DMS53 (cell line): ENCODE data around the gene ZSWIM1.
A peak's percentile ranks its signal among the peaks of the same experiment; 100 is the strongest.
"Not testable (repeated sequence)": the region's sequence is repeated elsewhere in the genome, so short reads cannot be mapped to it uniquely, and the experiment has no call there.

Experiments
- DNase-seq: peaks from one replicate; lab custom pipeline; 2025; lab: John Stamatoyannopoulos, UW

Gene ZSWIM1

DNA sequence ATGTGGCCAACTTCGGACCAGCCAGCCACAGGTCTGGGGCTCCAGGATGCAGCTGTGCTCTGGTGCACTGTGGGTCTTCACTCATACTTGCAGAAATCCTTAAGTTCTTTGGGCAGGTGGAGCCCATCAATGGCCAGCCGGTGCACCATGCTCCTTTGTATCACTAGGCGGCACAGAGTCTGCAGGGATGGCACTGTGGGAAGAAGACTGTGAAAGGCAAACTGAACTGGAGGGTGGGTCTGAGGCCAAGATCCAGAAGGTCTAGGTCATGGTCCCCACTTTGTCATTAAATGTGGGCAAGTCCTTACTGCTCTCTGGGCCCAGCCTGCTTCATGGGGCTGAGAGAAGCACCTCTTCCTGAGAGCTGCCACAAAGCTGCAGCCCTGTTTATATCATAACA is 7.7 kb downstream of the ZSWIM1 start:
- no peak for DNase-seq

DNA sequence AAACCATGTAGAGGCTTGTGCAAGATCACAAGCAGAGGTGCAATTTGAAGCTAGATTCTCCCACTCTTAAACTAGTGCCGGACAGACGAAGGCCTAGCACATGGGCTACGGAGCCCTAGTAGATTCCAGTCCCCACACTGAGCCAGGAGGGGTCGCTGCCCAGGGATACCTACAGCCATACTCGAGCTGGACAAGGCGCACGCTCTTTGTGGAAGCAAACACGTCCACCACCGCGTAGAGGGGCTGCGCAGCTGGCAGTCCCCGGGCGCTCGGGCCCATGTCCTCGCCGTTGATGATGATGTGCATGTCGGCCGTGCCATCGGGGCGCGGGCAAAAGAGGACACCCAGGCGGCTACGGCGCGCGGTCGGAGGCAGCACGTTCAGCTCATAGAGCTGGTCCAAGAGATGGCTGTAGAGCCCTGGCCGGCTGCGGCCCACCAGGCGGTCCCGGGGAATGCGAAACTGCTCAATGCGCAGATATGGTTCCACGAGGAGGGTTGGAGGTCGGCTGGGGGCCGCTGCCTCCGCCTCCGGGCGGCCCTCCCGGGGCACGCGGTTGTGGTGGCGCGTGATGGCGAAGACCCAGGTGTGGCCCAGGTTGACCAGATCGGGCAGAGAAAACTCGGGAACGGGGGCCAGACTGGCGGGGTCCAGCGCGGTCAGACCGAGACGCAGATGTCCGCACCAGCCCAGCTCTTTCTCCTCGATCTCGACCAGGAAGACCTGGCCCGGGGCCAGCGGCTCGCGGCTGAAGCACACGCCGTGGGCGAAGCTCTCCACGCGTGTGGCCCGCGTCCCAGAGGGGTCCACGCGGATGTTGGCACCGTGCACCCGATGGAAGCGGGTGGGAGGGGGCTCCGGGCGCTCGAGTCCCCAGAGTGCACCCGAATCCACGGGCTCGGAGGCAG is 9.3 kb downstream of the ZSWIM1 start:
- peak; percentile 93 for DNase-seq

DNA sequence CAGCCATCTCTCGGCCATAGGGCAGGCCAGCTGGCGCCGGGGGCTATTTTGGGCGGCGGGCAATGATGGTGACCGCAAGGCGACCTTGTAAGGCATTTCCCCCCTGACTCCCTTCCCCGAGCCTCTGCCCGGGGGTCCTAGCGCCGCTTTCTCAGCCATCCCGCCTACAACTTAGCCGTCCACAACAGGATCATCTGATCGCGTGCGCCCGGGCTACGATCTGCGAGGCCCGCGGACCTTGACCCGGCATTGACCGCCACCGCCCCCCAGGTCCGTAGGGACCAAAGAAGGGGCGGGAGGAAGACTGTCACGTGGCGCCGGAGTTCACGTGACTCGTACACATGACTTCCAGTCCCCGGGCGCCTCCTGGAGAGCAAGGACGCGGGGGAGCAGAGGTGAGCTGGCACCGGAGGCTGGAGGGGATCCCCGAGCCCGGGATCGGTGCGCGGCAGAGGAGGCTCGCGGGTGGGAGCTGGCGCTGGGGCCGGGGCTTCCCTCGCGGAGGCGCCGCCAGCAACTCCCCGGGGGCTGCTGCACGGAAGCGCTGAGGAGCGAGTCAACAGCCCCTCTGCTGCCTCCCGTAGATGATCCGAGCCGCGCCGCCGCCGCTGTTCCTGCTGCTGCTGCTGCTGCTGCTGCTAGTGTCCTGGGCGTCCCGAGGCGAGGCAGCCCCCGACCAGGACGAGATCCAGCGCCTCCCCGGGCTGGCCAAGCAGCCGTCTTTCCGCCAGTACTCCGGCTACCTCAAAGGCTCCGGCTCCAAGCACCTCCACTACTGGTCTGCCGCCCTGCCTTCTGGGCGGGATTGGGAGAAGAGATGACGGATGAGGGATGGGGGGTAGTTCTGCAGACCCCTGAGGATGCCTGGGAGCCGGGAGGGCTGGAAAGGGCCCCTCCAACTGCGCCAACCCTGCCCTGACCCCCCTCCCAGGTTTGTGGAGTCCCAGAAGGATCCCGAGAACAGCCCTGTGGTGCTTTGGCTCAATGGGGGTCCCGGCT is 10.3 kb downstream of the ZSWIM1 start, which contains the start of the genes CTSA and NEURL2:
TSS of gene CTSA (plus strand) at position 351 of the 999 bp plus-strand sequence. CDS start at position 585, 234 bp downstream.
TSS of gene NEURL2 (minus strand) at position 224 of the 999 bp plus-strand sequence. CDS start at position 7, 217 bp downstream.
- DNase-seq, result peak; percentile 97

DNA sequence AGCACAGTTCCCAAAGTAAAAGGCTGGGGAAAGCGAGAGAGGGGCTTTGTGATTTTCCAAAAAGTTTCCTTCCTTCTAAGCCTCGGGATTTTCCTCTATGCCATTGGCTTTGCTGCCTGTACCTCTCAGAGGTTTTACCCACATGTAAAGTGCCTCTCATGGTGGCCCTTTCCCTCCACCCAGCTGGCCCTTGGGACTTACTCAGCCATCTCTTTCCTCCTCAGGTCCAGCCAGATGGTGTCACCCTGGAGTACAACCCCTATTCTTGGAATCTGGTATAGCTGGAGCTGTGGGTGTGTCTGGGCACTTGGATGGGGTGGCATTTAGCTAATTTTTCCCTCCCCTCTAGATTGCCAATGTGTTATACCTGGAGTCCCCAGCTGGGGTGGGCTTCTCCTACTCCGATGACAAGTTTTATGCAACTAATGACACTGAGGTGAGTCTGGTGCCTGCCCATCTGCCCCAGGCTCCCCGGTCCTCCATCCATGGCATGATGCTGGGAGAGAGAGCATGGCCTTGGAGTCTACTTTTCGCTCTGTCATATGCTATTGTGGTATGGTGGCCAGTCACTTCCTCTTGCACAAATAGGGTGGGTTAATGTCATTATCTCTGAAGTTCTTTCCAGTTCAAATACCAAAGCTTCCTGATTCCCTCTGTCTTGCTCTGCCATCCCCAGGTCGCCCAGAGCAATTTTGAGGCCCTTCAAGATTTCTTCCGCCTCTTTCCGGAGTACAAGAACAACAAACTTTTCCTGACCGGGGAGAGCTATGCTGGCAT is 11.2 kb downstream of the ZSWIM1 start:
- peak; percentile 50 for DNase-seq

DNA sequence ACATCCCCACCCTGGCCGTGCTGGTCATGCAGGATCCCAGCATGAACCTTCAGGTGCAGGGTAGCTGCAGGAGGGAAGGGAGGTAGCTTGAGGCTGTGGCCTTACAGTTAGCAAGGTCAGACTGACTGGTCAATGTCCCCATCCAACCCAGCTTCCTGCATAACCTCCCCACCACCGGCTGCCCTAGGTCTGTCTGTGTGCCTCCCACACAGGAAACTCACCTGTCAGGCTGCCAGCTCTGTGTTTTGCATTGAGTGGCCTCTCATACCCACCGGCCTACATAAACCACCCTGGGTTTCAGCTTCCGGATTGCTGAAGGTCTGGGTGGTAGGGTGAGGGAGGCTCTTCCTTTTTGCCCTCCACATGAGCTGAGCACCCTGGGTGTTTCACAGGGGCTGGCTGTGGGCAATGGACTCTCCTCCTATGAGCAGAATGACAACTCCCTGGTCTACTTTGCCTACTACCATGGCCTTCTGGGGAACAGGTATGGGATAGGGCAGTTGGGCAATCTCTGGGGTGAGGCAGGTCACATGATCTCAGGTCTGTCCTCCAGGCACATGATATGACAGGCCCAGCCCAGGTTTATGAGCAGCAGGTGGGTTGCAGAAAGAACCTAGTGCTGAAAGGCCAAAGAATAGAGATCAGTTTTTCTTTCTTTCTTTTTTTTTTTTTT is 11.9 kb downstream of the ZSWIM1 start:
- no peak for DNase-seq

DNA sequence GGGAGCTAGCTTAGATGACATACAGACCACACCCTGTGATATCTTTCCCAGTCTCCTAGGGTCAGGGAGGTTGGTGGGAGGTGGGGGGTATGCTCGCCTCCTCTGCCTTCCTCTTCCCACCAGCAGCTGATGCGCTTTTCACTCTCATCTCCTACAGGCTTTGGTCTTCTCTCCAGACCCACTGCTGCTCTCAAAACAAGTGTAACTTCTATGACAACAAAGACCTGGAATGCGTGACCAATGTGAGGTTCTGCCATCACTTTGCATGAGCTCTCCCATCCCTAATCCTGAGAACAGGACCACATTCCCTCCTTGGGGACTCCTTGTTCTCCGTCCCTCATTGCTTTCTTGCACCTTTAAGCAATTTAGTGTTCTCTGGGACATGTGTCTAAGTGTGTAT is 12.8 kb downstream of the ZSWIM1 start:
- no peak for DNase-seq

DNA sequence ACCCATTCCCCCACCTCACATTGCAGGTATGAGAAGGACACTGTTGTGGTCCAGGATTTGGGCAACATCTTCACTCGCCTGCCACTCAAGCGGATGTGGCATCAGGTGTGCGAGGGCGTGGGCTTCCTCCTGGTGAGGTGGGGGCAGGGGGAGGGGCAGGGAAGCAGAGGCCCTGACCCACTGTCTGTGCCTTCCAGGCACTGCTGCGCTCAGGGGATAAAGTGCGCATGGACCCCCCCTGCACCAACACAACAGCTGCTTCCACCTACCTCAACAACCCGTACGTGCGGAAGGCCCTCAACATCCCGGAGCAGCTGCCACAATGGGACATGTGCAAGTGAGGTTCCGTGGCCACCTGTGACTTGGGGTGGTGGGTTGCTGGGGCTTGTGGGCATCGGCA is 13.8 kb downstream of the ZSWIM1 start:
- no peak for DNase-seq

DNA sequence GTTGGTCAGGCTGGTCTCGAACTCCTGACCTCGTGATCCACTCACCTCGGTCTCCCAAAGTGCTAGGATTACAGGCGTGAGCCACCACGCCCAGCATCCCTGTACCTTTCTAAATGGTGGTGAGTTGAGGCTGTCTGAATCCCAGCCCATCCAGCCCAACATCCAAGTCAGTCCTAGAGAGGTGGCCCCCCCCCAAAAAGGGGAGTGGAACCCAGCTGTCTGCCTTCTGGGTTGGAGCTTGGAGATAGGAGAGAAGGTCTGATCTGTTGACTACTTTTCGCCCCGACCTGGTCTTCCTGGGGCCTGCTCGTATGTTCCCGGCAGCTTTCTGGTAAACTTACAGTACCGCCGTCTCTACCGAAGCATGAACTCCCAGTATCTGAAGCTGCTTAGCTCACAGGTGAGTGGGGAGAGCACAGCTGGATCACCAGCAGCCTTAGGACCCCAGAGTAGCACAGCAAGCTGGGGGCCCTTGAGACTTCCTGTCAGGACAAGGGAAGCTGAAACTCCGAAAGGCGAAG is 15.7 kb downstream of the ZSWIM1 start:
- DNase-seq, result no peak

DNA sequence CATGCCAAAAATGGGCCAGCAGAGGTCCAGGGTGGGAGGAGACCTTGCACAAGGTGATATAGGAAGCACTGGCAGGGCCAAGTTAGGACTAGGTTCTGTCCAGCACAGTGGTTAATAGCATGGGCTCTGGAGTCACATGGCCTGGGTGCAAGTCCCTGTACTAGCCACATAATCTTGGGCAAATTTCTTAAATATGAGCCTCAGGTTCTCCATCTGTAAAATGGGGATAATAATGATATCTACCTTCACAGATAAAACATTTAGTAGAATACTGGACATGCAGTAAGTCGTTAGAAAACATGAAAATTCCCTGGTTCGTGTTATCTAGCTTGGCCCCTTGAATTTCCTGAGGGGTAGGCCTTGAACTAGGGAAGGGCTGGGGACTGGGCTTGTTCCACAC is 16.3 kb downstream of the ZSWIM1 start:
- no peak for DNase-seq

DNA sequence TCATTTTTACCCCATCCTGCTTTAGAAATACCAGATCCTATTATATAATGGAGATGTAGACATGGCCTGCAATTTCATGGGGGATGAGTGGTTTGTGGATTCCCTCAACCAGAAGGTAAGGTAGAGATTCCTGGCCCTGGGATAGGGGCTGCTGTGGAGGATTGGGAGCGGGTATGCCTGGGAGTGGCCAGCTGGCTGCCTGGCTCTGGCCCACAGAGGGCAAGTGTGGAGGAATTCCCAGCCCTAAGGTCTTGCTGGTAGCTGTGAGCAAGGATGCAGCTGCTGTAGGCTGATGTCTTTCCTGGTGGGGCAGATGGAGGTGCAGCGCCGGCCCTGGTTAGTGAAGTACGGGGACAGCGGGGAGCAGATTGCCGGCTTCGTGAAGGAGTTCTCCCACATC is 16.7 kb downstream of the ZSWIM1 start:
- no peak for DNase-seq

DNA sequence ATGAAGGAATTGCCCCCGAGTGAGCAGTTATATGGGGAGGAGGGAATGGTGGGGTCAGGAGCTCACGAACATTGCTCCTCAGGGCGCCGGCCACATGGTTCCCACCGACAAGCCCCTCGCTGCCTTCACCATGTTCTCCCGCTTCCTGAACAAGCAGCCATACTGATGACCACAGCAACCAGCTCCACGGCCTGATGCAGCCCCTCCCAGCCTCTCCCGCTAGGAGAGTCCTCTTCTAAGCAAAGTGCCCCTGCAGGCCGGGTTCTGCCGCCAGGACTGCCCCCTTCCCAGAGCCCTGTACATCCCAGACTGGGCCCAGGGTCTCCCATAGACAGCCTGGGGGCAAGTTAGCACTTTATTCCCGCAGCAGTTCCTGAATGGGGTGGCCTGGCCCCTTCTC is 17.3 kb downstream of the ZSWIM1 start:
- no peak for DNase-seq

DNA sequence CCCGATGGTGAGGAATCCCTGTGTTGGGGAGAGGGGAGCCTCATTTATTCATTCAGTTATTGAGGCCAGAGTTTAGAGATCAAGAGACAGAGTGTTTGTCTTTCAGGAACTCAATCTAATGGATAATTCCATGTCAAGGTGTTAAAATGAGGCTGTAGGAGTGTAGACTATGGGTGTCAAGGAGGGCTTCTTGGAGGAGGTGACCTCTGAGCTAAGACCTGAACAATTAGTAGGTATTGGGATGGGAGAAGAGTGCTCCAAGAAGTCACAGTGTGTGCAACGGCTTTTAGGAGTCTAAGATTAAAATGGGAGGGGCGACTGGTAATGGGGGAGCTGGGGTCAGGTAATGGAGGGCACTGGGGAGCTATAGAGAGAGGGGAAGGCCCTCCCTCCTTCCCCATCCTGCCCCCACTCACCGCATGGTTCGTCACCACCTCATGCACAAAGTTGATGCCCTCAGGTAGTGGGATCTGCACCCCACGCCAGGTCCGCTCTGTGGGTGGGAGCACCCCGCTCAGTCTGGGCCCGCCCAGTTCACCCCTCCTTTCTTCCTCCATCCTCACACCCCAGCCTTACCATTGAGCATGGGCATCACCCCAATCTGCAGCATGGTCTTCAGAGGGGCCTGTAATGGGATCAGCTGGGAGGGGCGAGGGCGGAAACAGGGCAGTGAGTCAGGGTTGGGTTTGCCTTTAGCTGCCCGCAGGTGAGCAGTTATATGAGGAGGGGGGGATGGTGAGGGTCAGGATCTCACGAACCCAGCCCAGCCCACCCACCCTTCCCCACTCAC is 18.2 kb downstream of the ZSWIM1 start:
- no peak for DNase-seq

DNA sequence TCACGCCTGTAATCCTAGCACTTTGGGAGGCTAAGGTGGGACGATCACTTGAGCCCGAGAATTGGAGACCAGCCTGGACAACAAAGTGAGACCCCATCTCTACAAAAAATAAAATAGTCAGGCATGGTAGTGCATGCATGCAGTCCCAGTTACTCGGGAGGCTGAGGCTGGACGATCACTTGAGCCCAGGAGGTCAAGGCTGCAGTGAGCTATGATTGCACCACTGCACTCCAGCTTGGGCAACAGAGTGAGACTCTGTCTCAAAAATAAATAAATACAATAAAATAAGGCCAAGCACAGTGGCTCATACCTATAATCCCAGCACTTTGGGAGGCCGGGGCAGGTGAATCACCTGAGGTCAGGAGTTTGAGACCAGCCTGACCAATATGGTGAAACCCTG is 20.3 kb downstream of the ZSWIM1 start:
- not testable (repeated sequence) for DNase-seq

DNA sequence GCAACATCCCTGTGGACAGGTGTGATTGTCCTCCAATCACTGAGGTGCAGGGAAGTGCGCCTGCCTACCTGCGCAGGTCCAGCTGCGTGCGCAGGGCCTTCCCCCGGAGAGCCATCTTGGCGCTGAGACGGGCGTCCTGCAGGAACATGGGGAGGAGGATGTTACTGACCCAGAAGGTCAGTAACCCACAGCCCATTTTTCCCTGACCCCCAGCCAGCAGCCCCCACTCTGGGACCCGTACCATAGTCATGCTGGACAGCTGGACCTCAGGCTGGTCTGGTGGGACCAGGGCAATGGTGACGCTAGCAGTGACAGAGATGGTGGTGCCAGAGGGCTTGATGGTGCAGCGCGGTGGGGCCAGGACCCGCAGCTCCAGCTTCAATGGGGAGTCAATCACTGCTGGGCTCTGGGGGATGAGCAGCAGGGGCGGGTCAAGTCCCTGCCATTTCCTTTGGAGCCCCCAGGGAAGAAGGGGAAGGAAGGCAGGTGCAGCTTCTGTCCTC is 21.2 kb downstream of the ZSWIM1 start:
- no peak for DNase-seq

DNA sequence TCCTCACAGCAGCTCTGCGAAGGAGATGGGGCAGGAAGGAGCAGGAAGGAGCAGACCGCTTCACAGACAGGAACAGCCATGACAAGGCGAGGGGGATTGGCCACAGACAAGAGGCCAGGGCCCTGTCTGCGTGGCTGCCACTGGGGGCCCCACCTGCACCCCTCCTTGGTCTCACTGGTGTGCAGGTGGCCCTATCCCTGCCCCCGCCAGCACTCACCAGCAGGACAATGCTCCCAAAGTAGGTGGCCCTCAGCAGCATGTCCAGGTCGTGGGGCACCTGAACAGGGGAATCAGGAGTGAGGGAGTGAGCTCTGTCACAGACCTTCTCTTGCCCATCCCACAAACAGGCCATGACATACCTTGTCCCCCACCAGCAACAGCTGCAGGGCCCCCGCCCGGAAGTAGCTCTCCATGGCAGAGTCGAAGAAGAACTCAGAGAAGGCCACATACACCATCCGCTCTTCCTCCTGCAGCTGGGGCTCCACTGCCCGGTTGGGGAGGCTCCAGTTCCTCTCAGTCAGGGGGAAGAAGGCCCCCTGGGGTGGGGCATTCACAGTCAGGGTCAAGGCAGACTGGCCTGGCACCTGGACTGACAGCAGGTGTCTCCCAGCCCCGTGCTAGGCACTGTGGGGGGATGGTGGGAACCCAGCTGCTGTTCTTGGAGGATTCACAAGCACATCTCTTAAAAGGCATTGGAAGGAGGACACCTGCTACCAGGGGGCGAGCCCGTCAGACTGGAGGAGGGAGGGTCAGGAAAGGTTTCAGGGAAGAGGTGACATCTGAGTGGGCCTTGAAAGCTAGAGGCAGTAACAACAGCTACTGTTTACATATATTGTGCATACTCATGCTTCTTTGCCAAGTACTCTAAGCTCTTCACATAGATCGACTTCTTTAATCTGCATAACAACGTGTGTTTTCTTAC is 23.8 kb downstream of the ZSWIM1 start:
- no peak for DNase-seq

DNA sequence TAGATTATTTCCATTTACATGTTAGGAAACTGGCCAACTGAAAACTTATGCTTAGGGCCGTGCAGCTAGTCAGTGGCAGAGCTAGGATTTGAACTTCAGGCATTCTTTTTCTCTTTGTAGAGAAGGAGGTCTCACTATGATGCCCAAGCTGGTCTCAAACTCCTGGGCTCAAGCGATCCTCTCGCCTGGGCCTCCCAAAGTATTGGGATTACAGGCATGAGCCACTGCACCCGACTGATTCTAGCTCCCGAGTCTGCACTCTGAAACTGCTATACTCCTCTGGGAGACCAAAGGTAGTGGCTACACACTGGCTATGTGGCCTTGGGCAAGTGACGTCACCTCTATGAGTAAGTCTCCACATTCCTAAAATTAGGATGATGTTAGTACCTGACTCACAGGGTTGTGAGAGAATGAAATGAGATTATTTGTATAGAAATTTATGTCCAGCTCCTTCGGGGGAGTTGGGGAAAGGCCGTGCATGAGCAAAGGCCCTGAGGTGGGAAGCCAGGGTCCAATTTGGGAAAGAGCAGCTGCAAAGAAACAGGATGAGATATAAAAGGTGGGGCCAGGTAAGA is 24.6 kb downstream of the ZSWIM1 start:
- DNase-seq, result no peak

DNA sequence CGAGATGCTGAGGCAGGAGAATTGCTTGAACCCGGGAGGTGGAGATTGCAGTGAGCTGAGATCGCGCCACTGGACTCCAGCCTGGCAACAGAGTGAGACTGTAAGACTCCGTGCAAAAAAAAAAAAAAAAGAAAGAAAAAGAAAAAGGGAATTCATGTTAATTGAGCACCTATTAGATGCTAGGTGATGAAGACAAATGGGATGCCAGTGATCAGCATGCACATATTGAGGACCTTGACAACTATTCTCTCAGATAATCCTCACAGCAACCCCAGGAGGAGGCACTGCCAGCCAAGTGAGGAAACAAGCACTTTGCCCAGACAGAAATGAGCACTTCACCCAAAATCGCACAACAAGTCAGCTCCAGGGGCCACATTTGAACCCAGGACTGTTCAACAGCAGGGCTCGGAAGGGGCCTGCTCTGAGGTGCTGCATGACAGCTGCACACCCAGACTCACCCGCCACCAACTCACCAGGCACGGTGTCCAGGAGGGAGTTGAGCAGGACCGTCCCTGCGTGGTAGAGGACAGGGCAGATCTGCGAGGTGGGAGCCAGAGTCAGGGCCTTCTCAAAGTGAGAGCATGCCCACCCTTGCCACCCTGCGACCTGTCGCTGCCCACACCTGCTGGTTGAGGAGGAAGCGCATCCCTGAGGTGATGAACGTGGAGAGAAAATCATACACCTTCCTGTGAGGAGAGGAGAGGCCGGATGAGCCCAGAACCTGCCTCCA is 26.4 kb downstream of the ZSWIM1 start:
- DNase-seq, result no peak

DNA sequence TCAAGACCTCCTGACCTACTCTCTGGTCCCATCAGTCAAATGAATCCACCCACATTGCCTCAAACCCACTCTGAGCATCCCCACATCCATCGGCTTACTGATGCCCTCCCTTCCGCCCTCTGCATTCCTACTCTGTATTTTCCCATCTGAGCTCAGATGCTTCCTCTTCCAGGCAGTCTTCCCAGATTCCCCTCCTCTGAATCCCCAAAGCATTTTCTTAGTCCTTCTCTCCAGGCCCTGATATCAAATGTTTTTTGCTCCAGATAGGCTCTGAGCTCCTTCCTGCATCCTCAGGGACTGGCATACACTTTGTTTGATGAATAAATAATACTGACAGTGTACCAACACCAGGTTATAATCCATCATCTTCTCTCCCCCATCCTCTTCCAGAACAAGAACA is 27.1 kb downstream of the ZSWIM1 start:
- no peak for DNase-seq
